ENCODE measurements around the gene MYH14. TPM values are rescaled to one million over a fixed set of nuclear protein-coding genes. Genes with fewer than 3 reads are reported as not detected.
A peak's percentile ranks its signal among the peaks of the same experiment; 100 is the strongest.
"Not testable (repeated sequence)": the region's sequence is repeated elsewhere in the genome, so short reads cannot be mapped to it uniquely, and the experiment has no call there.

Gene MYH14
- total RNA-seq, 1 donor from 2014 or later, result 17.1 TPM

DNA sequence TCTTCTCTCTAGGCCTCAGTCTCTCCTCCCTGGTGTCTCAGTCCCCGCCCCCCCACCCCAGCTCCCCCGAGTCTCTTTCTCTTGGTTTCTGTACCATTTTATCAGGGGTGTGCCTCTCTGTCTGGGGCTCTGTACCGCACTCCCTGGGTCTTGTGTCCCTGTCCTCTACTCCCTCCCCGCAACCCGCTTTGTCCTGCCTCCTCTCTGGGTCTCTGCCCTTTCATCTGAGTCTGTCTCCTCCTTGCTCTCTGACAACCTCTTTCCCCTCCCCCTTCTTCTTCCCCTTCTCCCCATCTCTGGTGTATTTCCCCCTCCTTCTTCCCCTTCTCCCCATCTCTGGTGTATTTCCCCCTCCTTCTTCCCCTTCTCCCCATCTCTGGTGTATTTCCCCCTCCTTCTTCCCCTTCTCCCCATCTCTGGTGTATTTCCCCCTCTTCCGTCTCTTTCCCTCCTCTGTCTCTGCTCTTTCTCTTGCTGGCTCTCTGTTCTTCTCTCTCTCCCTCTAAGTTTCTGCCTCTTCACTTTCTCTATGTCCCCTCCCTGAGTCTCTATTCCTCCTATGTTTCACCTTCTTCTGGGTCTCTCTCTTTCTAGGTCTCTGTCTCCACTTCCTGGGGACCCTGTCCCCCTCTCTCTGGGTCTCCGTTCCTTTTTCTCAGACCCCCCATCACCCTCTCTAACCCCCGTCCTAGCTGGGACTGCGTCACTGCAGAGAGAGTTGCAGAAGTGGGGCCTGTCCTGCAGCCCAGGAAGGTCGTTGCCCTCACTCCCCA lies 128.0 kb downstream of the MYH14 start:
- DNase-seq (ENCODE audit: low spot score), result peak; percentile 24

DNA sequence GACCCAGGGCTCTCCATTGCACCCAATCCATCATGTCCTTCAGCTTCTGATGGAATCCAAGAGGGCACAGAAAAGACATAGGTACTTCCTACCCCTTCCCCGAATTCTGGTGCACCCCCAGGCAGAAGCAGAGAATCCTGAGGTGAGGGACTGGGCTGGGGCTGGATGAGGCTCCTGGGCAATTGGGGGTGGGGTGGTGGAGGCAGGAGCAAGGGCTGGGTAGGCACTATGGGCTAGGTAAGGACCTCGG lies 128.5 kb downstream of the MYH14 start:
- no peak for DNase-seq (ENCODE audit: low spot score)

DNA sequence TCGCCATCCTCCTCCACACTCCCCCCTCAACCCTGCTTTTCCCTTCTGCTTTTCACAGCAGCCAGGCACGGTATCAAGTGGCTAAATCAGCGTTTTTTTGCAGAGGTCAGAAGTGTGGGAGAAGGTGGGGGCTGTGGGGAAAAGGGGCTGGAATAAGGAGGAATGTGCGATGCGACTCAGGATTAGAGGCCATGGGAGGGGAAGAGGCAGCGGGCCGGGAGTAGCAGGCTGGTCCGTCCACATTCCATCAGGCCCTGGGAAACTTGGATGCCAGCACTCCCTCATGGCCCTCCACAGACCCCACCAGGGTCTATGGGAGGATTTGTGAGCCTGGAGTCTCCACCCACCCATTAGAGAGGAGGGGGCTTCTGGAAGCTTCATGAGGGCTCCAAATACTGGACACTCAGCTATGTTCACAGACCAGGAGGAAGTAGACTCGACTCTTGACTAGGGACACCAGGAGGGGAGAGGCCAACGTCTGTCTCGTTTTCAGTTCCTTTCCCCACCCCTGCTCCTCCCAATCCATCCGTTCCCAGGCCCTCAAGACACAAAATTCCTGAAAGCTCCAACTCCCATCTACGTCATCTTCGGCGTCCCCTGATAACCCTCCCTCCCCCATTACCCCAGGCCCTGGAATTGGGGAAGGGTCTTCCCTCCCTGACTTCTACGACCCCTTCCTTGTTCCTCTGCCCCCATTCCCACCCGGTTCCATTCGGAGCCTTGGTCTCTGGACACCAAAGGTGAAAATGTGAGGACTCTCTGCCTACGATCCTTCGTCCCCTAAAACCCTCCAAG lies 129.0 kb downstream of the MYH14 start:
- peak; percentile 84 for DNase-seq (ENCODE audit: low spot score)

DNA sequence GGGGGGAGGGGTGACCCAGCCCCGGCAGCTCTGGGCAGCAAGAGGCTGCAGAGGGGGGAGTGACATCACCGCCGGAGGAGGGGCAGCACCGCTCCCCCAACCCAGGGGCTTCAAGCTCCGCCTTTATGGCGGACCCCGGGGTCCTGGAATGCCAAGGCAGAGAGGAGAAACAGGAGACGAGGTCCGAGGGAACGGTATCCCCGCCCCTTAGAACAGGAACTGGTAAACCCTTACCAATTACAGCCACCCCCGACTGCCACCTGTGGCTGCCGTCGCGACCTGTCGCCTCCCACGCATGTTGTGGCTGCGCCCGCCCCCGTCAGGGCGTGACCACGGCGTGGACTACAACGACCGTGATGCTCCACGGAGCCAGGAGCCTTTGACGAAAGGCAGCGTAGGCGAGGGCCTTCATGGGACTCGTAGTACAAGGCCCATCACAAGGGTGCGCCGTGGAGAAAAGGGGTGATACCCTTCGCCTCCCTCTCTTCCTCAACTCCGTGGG lies 129.9 kb downstream of the MYH14 start:
- DNase-seq (ENCODE audit: low spot score), result peak; percentile 97

DNA sequence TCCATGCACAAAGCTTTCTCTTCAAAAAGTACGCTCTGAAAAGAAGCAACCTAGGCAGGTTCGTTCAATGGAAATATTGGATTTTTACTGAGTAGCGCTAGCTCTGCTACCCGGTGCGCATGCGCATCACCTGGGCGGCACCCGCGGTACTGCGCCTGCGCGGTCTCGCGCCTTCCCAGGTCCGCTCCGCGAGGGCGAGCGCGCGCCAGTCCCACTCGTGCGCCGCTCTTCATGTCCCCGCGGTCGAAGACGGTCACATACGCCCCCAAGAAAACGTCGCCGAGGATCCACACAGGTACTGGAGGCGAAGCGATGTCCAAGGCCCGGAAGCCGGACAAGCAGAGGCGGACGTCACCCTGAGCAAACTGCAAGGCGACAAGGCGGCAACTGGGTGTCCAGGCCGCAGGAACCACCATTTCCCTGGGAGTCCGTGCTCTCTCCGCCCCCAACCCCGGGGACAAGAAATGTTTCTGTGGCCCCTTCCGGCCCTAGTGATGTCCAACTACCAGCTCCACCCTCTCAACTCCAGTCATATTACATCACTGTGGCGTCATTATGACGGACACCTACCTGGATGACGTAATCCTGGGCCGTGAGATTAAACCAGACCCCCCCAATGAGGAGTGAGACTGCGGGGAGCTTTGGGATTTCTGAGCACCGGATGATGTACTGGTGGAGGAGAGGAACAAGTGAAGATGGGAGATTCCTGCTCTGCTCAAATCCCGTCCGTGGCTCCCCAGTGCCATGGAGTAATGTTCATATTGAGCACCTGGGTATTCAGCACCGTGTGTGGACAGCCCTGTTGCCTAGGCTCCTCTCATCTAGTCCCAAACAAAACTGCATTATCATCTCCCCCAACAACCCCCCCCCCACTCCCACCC lies 130.6 kb downstream of the MYH14 start:
- no peak for DNase-seq (ENCODE audit: low spot score)

DNA sequence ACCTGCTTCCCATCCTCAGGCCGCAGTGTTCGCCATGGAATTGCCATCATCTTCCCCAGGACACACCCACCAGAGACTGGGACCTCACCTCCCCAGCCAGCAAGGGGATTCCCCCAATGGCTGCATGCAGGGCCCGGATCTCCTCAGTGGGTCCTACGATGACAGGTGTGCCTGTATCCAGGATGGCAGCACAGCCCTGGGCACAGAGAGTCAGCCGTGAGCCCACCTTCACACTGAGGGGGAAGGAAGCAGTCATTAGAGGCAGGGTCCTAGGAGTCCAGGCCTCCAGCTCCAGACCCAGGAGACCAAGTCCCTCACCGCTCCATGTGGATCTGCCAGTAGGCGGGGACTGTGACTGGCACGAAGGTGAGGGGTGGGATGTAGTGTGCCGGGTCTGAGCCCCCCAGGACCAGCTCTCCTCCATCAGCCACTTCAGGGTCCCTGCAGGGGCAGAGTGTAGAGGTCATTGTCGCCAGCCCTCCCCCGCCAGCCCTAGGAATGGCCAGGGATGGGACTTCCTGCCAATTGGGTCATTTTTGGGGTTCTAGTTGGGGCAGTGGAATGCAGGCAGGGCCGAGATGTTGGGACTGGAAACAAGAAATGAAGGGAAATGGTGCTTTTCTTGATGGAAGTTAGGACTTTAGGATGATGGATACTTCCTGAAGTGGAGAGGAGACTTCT lies 131.5 kb downstream of the MYH14 start:
- no peak for DNase-seq (ENCODE audit: low spot score)

DNA sequence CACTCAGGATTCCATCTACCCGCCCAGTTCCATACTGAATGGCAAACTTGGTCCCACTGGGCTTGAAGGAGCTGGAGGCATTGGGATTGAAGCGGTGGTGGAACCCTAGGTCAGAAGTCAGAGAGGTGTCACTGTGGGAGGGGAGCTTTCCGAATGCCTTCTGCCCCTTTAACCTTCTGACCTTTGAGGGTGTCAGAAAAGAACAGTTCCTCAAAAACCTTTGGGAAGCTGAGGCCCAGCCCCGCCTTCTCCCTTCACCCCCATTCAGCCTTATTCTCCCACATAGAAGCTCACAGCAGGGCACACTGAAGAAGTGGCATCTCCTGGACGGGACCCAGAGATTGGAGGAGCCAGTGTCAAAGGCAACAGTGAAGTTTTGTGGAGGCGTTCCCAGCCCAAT lies 133.6 kb downstream of the MYH14 start:
- DNase-seq (ENCODE audit: low spot score), result not testable (repeated sequence)

DNA sequence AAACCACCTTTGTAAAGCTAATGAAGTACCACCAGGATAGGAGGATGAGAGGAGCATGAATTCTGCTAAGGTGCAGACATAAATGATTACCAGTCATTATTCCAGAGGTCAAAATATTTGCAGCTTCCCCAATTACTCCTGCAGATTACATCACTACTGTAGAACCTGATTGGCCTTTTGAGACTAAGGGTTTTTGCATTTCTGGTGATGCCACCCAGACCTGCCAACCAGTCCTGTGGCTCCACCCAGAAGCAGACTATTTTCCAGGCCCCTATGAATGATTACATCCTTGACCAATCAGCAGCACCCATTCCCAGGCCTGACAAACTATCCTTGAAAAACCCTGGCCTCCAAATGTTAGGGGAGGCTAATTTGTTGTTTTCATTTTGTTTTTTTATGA lies 136.9 kb downstream of the MYH14 start:
- DNase-seq (ENCODE audit: low spot score), result no peak

DNA sequence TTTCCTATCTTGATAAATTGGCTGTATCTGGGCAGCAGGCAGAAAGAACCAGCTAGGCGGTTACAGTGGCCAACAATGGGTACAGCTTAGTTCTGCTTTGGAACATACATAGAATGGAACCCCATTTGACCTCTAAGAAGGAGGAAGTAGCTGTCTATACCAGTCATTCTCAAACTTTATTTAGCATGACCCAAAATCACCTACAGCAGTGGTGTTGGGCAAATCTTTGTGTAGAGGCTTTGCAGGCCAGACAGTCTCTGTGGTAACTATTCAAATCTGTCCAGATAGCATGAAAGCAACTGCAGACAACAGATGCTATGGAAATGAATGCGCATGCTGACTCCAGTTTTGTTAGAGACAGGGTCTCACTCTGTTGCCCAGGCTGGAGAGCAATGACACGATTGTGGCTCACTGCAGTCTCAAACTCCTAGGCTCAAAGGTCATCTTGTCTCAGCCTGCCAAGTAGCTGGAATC lies 137.7 kb downstream of the MYH14 start:
- no peak for DNase-seq (ENCODE audit: low spot score)

DNA sequence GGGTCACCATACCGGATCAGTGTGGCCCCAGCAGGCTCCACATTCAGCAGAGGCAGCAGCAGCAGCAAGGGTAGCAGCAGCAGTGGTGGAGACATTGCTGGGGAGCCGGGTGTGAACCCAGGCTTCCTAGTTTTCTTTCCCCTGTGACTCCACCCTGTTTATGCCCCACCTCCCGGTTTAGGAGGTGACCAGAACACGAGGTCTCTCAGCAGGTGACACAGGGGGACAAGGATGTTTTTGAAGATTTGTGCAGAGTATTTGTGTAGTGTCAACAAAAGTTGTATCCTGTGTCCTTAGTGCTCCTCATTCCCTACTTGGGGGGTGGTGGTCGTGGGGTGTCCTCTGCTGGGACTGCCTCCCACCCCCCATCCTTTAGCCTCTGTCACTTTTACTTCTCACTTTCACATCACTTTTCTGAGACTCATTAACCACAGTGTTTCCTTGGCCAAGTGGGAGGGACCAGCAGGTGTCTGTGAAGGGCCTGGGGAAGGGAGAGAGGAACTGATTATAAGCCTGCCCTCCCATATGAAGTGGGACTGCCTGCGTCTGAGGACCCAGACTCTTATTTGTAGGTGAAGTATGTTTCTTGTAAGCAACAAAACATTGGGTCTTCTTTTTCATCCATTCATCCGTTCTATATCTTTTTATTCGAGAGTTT lies 141.4 kb downstream of the MYH14 start:
- DNase-seq (ENCODE audit: low spot score), result no peak

DNA sequence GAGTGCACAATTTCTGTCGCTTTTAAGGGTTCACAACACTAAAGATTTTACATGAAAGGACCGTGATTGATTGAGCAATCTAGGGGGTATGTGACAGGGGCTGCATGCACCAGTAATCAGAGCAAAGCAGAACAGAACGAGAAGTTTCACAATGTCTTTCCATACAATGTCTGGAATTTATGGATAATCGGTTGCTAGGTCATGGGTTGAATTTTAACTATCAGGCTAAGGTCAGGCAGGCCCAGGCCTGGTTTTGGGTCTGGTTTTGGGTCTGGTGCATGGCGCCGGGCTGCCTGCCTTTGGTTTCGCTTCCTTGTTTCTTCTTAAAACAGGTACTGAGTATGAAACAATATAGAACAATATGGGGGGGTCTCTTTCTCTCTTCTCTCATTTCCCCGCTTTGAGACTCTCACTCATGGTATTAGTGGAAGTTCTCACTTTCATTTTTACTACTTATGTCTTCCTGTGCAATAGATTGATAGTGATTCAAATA lies 143.7 kb downstream of the MYH14 start:
- not testable (repeated sequence) for DNase-seq (ENCODE audit: low spot score)

DNA sequence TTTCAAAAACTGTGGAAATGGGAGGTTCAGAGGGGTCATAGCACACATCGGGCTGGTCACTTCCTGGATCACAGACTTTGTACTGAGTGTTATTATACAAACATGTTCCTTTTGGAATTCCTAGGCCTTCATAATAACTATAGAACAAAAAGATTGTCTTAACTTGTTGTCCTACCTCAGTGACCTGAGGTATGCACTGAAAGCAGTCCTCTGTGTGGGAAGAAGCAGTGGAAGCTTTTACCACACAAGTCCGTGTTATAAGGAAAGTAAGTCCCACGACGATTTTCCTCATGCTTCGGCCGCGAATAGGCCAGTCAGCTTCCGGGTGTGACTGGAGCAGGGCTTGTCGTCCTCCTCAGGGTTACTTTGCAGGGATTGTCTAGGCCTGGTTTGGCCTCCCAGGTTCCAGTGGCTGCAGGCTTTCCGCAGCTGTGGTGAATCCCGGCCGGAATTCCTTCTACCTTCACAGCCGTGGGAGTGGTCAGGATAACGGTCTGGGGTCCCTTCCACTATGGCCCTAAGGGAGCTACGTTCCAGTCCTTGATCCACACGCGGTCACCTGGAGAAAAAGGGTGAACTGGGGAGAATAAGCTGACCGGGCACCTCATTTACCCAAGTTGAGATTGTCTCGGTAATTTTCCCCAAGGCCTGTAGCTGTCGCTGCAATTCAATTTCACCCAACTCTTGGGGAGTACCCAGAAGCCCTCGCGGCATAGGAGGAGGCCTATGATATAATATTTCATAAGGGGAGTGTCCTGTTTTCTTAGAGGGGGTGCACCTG lies 146.0 kb downstream of the MYH14 start:
- no peak for DNase-seq (ENCODE audit: low spot score)

DNA sequence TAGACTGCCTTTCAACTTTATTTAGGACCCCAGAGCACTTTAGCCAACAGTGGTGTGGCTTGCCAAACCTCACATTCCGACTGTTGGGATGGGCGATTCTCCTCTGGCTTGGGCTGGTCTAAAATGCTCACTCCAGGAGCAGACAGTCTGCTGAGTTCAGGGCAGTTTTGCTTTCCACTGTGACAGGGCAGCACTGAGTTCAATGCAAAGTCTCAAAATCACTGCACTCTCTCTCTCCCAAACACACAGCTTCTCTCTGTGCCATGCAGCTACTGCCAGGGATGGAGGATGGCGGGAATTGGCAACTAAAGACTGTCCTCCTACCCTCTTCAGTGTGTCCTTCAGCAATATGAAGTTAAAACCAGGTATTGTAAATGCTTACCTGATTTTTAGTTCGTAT lies 148.8 kb downstream of the MYH14 start:
- no peak for DNase-seq (ENCODE audit: low spot score)

DNA sequence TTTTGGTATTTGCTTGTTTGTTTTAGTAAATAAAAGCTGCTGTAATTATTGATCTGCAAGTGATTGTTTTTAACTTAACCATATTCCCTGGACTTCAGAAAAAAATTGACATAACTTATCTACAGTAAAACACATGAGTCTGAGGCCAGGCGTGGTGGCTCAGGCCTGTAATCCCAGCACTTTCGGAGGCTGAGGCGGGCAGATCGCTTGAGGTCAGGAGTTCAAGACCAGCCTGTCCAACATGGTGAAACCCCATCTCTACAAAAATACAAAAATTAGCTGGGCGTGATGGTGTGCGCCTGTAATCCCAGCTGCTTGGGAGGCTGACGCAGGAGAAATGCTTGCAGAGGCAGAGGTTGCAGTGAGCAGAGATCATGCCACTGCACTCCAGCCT lies 150.1 kb downstream of the MYH14 start:
- DNase-seq (ENCODE audit: low spot score), result not testable (repeated sequence)

DNA sequence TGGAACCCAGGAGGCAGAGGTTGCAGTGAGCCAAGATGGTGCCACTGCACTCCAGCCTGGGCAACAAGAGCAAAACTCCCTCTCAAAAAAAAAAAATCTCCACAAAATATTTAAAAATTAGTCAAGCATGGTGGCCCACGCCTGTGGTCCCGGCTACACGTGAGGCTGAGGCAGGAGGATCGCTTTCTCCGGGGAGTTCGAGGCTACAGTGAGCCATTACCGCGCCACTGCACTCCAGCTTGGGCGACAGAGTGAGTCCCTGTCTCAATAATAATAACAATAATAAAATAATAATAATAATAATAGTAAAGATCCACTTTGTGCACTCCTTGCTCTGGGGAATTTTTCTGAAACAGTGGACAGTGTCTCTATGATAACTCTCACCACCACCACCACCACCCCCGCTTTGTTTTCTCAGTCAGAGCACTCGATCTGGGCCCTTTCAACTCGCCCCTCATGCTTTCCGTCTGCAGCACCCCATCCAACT lies 153.3 kb downstream of the MYH14 start:
- no peak for DNase-seq (ENCODE audit: low spot score)

DNA sequence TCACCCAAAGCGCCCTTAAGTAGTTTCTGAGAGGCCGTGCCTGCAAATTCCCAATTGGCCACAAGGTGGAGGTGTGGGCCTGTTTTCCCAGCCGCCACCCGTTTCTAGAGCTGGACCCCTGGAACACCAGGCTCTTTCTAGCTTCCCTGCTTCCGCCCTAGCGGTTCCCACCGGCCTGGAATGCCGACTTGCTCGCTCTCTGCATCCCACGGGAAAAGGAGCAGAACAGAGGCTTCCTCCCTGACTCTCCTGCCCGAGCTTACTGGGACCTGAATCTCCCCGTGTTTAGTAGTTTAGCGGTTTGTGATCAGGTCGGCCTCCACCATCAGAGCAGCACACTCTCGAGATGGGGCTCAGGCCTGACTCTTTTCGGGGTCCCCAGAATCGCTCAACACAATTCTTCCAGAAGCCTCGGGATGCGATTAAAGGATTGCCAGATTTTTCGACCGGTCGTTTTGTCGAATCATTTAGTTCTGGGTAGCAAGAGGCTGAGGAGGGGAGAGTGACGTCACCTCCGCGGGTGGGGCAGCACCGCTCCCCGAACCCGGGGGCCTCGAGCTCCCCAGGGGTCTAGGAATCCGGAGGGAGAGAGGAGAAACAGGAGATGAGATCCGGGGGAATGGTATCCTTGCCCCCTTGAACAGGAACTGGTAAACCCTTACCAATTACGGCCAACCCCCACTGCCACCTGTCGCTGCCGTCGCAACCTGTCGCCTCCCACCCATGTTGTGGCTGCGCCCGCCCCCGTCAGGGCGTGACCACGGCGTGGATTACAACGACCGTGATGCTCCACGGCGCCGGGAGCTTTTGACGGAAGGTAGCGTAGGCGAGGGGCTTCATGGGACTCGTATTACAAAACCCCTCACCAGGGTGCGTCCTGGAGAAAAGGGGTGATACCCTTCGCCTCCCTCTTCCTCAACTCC lies 154.0 kb downstream of the MYH14 start:
- peak; percentile 69 for DNase-seq (ENCODE audit: low spot score)

DNA sequence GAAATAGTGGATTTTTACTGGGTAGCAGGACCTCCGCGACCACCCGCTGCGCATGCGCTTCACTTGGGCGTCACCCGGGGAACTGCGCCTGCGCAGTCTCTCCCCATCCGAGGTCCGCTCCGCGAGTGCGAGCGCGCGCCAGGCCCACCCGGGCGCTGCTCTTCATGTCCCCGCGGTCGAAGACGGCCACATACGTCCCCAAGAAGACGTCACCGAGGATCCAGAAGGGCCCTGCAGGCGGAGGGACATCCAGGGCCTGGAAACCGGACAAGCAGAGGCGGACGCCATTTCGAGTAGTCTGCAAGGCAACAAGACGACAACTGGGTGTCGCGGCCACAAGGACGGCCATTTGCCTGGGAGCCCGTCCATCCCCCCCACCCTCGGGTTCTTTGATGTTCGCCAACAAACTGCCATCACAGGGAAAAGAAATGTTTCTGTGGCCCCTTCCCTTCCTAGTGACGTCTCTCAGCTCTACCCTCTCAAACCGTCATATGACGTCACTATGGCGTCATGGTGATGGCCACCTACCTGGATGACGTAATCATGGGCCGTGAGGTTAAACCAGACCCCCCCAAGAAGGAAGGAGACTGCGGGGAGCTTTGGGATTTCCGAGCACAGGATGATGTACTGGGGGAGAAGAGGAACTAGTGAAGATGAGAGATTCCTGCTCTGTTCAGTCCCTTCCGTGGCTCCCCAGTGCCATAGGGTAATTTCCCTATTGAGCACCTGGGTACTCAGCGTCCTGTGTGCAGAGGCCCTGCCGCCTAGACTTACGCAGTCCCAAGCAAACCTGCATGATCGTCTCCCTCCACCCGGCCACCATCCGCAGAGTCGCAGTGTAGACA lies 155.3 kb downstream of the MYH14 start:
- DNase-seq (ENCODE audit: low spot score), result peak; percentile 66

All from umbilical cord (tissue), 2 donors.